GM12892 (cell line): ENCODE results near the gene EHD2.
A peak's percentile ranks its signal among the peaks of the same experiment; 100 is the strongest.

Experiments
- DNase-seq: peaks from one replicate; pipeline ENCODE4 v3.0.0; 2011; ENCODE audit not compliant: insufficient read length
- FAIRE-seq: peaks from 2 replicates; lab custom pipeline; 2011; peaks lifted over from hg19 to GRCh38; lab: Jason Lieb, UNC
- POLR2A ChIP-seq: IDR thresholded peaks from 2 replicates; pipeline ENCODE4 v1.6.1; 2011; ENCODE audit warnings: low read depth, low read length, control low read depth
- POLR2AphosphoS5 ChIP-seq: IDR thresholded peaks from 2 replicates; pipeline ENCODE4 v1.6.1; 2011; ENCODE audit warnings: low read depth, low read length, control low read depth
- TAF1 ChIP-seq: IDR thresholded peaks from 2 replicates; pipeline ENCODE4 v1.6.1; 2011; ENCODE audit warnings: low read depth, mild to moderate bottlenecking, control low read depth, low read length, borderline replicate concordance

The EHD2 gene

GRCh38 chr19:47790398-47790814, 77.2 kb downstream of the EHD2 start:
- peak; percentile 61 for DNase-seq
- FAIRE-seq = peak; percentile 67
- no peak for TF ChIP-seq TAF1
- TF ChIP-seq POLR2A = no peak
- no peak for TF ChIP-seq POLR2AphosphoS5

DNA sequence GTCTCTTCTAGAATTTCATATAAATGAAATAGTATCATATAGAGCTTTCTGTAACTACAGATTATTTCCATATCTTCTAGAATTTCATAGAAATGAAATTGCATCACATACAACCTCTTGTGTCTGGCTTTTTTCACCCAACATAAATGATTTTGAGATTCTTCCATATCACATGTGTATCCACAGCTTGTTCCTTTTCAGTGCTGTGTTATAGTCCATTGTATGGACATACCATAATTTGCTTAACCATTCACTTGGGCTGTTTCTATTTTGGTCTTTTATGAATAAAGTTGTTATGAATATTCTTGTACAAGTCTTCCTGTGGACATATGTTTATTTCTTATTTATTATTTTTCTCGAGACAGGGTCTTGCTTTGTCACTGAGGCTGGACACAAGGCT, 79.4 kb downstream of the EHD2 start:
- DNase-seq = no peak
- FAIRE-seq = no peak
- TF ChIP-seq TAF1 = no peak
- no peak for TF ChIP-seq POLR2A
